Anterior cingulate cortex (tissue), 58 donors: ENCODE measurements around the gene HSD3B7.
"Not testable (repeated sequence)": the region's sequence is repeated elsewhere in the genome, so short reads cannot be mapped to it uniquely, and the experiment has no call there.

Source experiments
- DNase-seq, 58 donors: peaks; one replicate each; lab custom pipeline; 2025; lab: John Stamatoyannopoulos, UW

HSD3B7 gene

GRCh38 chr16:31017756-31018155 is 32.7 kb downstream of the HSD3B7 start:
- not testable (repeated sequence) for DNase-seq

GRCh38 chr16:31020536-31020935 is 35.5 kb downstream of the HSD3B7 start:
- no peak for DNase-seq

GRCh38 chr16:31022544-31023251 is 37.7 kb downstream of the HSD3B7 start:
- no peak for DNase-seq

GRCh38 chr16:31023252-31023602 is 38.2 kb downstream of the HSD3B7 start:
- DNase-seq, result no peak

- DNase-seq, result no peak
Observed at GRCh38 chr16:31023627-31024226, 38.7 kb downstream of the HSD3B7 start.

- DNase-seq, result no peak
Observed at GRCh38 chr16:31025339-31025738, 40.3 kb downstream of the HSD3B7 start.

GRCh38 chr16:31029272-31029671 is 44.3 kb downstream of the HSD3B7 start:
- no peak for DNase-seq

GRCh38 chr16:31031276-31031675 is 46.3 kb downstream of the HSD3B7 start:
- DNase-seq, result no peak

- peak; percentile 75 to 100 (median 97) for DNase-seq
Observed at GRCh38 chr16:31032736-31033708, 48.0 kb downstream of the HSD3B7 start, which contains the start of gene STX4. Gene STX4, plus strand, starts transcription at chr16:31033558. Its CDS starts 248 bp downstream, at chr16:31033806.

GRCh38 chr16:31033709-31034492 is 48.9 kb downstream of the HSD3B7 start:
- peak in 57 of 58 donors; percentile 24 to 91 (median 81) for DNase-seq

GRCh38 chr16:31036691-31037090 is 51.7 kb downstream of the HSD3B7 start:
- DNase-seq, result no peak
